HL-60 (cell line): ENCODE measurements around the gene PPA1.

Experiments
- DNase-seq, 2 experiments: peaks; one replicate each; pipeline ENCODE4 v3.0.0-alpha.2; 2010 to 2020; ENCODE audit warnings: low read depth in 1 of 2, low spot score in 1 of 2
- H3K27ac ChIP-seq: fragments of 250-450 bp; sonication (Bioruptor Pico); replicated peaks from 2 replicates; pipeline ENCODE4 v1.5.1; 2020; ENCODE audit warnings: mild to moderate bottlenecking, moderate library complexity
- H3K27me3 ChIP-seq: fragments of 250-450 bp; sonication (Bioruptor Pico); 2 replicates; pipeline ENCODE4 v1.5.1; 2021; ENCODE audit warnings: mild to moderate bottlenecking, moderate library complexity; ENCODE audit not compliant: insufficient read depth, poor library complexity, severe bottlenecking
- H3K4me3 ChIP-seq: replicated peaks from 2 replicates; pipeline ENCODE4 v1.5.1; 2011; ENCODE audit warnings: mild to moderate bottlenecking, control low read depth, low read length; ENCODE audit not compliant: insufficient read depth
- CTCF ChIP-seq: IDR thresholded peaks from one replicate; pipeline ENCODE4 v1.5.1; 2011; ENCODE audit warnings: low read length, control low read depth, inconsistent platforms; ENCODE audit not compliant: insufficient read depth
- GABPA ChIP-seq: IDR thresholded peaks from 2 replicates; pipeline ENCODE4 v1.6.1; 2012; ENCODE audit warnings: low read depth
- POLR2AphosphoS5 ChIP-seq: IDR thresholded peaks from 2 replicates; pipeline ENCODE4 v1.6.1; 2012; ENCODE audit warnings: low read depth
- SPI1 ChIP-seq: IDR thresholded peaks from 2 replicates; pipeline ENCODE4 v1.6.1; 2012; ENCODE audit warnings: low read depth, mild to moderate bottlenecking, borderline replicate concordance
- TF ChIP-seq, protein P1 (sequence below): IDR thresholded peaks from 2 replicates; pipeline ENCODE4 v1.6.1; 2012; ENCODE audit warnings: low read depth; ENCODE audit not compliant: insufficient replicate concordance

Gene PPA1

DNA sequence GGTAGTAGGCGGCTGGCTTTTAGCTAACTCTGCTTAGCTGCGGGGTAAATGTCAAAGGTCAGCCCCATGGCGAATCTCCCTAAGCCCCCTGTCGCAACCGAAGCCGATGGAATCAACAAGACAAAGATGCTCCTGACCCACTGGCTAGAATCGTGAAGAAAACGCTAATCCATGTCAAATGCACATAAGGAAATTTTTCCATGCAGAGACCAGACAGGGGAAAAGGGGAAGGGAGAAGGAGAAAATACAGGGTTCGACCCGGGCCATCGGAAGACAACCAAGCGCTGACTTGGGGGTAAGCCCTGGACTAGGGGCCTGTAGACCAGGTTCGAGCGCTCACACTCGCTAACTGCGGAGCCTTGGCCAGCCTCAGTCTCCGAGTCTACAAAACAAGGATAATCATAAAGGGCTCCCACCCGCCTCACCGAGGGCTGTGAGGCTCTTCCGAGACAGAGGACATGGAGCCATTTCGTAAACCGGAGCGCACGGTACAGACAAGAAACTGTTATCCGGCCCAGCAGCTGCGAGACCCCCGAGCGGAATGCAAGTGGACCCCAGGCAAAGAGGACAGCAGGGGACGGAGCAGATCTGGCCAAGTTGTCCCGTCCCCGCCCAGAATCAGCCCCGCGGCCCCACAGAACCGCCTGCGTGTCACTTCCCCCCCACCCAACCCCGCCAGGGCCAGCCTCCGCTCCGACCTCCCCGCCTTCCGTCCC lies 63.4 kb downstream of the PPA1 start:
- TF ChIP-seq SPI1 = peak; percentile 25; the same call in 1 of the 2 replicates
- TF ChIP-seq, protein P1, sequence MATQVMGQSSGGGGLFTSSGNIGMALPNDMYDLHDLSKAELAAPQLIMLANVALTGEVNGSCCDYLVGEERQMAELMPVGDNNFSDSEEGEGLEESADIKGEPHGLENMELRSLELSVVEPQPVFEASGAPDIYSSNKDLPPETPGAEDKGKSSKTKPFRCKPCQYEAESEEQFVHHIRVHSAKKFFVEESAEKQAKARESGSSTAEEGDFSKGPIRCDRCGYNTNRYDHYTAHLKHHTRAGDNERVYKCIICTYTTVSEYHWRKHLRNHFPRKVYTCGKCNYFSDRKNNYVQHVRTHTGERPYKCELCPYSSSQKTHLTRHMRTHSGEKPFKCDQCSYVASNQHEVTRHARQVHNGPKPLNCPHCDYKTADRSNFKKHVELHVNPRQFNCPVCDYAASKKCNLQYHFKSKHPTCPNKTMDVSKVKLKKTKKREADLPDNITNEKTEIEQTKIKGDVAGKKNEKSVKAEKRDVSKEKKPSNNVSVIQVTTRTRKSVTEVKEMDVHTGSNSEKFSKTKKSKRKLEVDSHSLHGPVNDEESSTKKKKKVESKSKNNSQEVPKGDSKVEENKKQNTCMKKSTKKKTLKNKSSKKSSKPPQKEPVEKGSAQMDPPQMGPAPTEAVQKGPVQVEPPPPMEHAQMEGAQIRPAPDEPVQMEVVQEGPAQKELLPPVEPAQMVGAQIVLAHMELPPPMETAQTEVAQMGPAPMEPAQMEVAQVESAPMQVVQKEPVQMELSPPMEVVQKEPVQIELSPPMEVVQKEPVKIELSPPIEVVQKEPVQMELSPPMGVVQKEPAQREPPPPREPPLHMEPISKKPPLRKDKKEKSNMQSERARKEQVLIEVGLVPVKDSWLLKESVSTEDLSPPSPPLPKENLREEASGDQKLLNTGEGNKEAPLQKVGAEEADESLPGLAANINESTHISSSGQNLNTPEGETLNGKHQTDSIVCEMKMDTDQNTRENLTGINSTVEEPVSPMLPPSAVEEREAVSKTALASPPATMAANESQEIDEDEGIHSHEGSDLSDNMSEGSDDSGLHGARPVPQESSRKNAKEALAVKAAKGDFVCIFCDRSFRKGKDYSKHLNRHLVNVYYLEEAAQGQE = no peak
- no peaks in the 10 kb centered on the region for H3K27me3 ChIP-seq
- H3K27ac ChIP-seq = peak overlapping the region; percentile 90
- DNase-seq = no peak
- H3K4me3 ChIP-seq = peak overlapping the region; percentile 98

GRCh38 chr10:70169011-70169410 lies 64.2 kb downstream of the PPA1 start:
- TF ChIP-seq POLR2AphosphoS5 (no peak), CTCF (no peak), SPI1 (no peak), GABPA (no peak)
- TF ChIP-seq, protein P1 = no peak
- H3K27me3 ChIP-seq = no peaks in the 10 kb centered on the region
- H3K4me3 ChIP-seq = peak overlapping the region; percentile 98
- DNase-seq = no peak
- peak overlapping the region; percentile 90 for H3K27ac ChIP-seq

DNA sequence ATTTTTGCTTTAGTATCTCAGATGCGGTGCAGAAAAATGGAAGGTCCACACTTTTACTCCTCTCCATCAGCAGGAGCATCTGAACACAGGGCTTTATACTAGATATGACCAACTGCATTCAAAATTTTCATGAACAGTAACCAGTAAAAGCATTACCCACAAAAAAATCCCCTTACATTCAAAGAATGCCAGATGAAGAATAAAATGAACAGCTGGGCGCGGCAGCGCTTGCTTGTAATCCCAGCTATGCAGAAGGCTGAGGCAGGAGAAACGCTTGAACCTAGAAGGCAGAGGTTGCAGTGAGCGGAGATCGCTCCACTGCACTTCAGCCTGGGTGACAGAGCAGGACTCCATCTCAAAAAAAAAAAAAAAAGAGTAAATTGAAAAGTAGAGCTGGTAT lies 66.0 kb downstream of the PPA1 start:
- no peaks in the 10 kb centered on the region for H3K27me3 ChIP-seq
- no peak overlapping the region for H3K4me3 ChIP-seq
- no peak overlapping the region for H3K27ac ChIP-seq
- TF ChIP-seq SPI1 (no peak), CTCF (no peak), GABPA (no peak)
- TF ChIP-seq, protein P1 = no peak
- no peak for DNase-seq
